Measurements from ENCODE around the gene QRFP. TPM values are rescaled to one million over a fixed set of nuclear protein-coding genes. Genes with fewer than 3 reads are reported as not detected.

QRFP gene
- total RNA-seq, 2 donors from 2014 or later: not detected

GRCh38 chr9:130847306-130848217 is 49.0 kb downstream of the QRFP start:
- intact Hi-C loops (cut with DNase I): no loop called here
- DNase-seq (ENCODE audit: low spot score): peak; percentile 92

- DNase-seq (ENCODE audit: low spot score): peak; percentile 88
- intact Hi-C loops (cut with DNase I): no loop called here
Observed at GRCh38 chr9:130846487-130847305, 49.9 kb downstream of the QRFP start.

GRCh38 chr9:130845901-130846481 is 50.6 kb downstream of the QRFP start:
- no peak for DNase-seq (ENCODE audit: low spot score)
- intact Hi-C loops (cut with DNase I): loop anchor here in 1 of 2 donors (1.0 kb wide), 1 partner anchor 14 kb away; no protein-coding TSS in a partner anchor

- DNase-seq (ENCODE audit: low spot score): no peak
- intact Hi-C loops (cut with DNase I): loop anchor here in 1 of 2 donors (1.0 kb wide), 1 partner anchor 15 kb away; no protein-coding TSS in a partner anchor
Observed at GRCh38 chr9:130845254-130845653, 51.4 kb downstream of the QRFP start.

GRCh38 chr9:130844044-130844451 is 52.6 kb downstream of the QRFP start:
- intact Hi-C loops (cut with DNase I): no loop called here
- no peak for DNase-seq (ENCODE audit: low spot score)

- intact Hi-C loops (cut with DNase I): no loop called here
- DNase-seq (ENCODE audit: low spot score): no peak
Observed at GRCh38 chr9:130843049-130843908, 53.3 kb downstream of the QRFP start.

Other genes starting within 250 kb of the QRFP start
- gene PRDM12, start 232.2 kb downstream of the QRFP start, total RNA-seq: not detected
- gene EXOSC2, start 203.0 kb downstream of the QRFP start, total RNA-seq: 10 to 100 TPM; 16.3 to 18.6 TPM
- gene ABL1, start 61.6 kb downstream of the QRFP start, total RNA-seq: 10 to 100 TPM; 80.5 to 85.0 TPM
- gene FIBCD1, start 42.4 kb upstream of the QRFP start, total RNA-seq: under 1 TPM in 1 of 2 donors, not detected in 1; 0.14 TPM
- gene LAMC3, start 112.4 kb upstream of the QRFP start, total RNA-seq: under 1 TPM in 1 of 2 donors, not detected in 1; 0.29 TPM
- gene AIF1L, start 199.7 kb upstream of the QRFP start, total RNA-seq: 10 to 100 TPM; 27.3 to 31.2 TPM
- 10 to 100 TPM; 33.9 to 40.8 TPM for gene NUP214, start 228.8 kb upstream of the QRFP start, total RNA-seq